Stomach (tissue), 9 donors: ENCODE measurements around the gene RETSAT. TPM values are rescaled to one million over a fixed set of nuclear protein-coding genes. Genes with fewer than 3 reads are reported as not detected.

Experiments
- DNase-seq, 2 donors: peaks; one replicate each; pipeline versions ENCODE4 v3.0.0 to v3.0.0-alpha.2; 2013 to 2019
- H3K27ac ChIP-seq, 5 donors: fragments of 200-600 bp in 4 of 5; sonication (generic) in 4 of 5; one replicate each; pipeline ENCODE4 v1.5.1; 2013 to 2019; ENCODE audit warnings: mild to moderate bottlenecking in 1 of 5, moderate library complexity in 1 of 5
- H3K27me3 ChIP-seq, 3 donors: fragments of 200-600 bp; sonication (generic); one replicate each; pipeline ENCODE4 v1.5.1; 2017 to 2019; ENCODE audit warnings: mixed run types in 1 of 3
- H3K36me3 ChIP-seq, 4 donors: fragments of 200-600 bp; sonication (generic); 1 replicate in 3 of 4; 2 replicates in 1 of 4; pipeline ENCODE4 v1.5.1; 2016 to 2019
- H3K4me1 ChIP-seq, 4 donors: fragments of 200-600 bp; sonication (generic); one replicate each; pipeline ENCODE4 v1.5.1; 2016 to 2019
- H3K4me3 ChIP-seq, 4 donors: fragments of 200-600 bp; sonication (generic) in 3 of 4; one replicate each; pipeline ENCODE4 v1.5.1; 2016 to 2019; ENCODE audit warnings: mild to moderate bottlenecking in 1 of 4
- H3K9me3 ChIP-seq, 4 donors: fragments of 200-600 bp; sonication (generic); one replicate each; pipeline ENCODE4 v1.5.1; 2016 to 2019
- EP300 ChIP-seq: sonication (generic); formaldehyde crosslinking; IDR thresholded peaks from one replicate; pipeline ENCODE4 v1.6.1; 2017; ENCODE audit warnings: antibody characterized with exemption
- POLR2A ChIP-seq, 4 donors: fragments of 450-650 bp; IDR thresholded peaks; one replicate each; pipeline ENCODE4 v1.6.1; 2016; ENCODE audit warnings: antibody characterized with exemption in 4 of 4, control low read depth in 2 of 4, mild to moderate bottlenecking in 1 of 4, moderate library complexity in 1 of 4
- POLR2AphosphoS5 ChIP-seq, 3 donors: sonication (generic); formaldehyde crosslinking; IDR thresholded peaks; one replicate each; pipeline ENCODE4 v1.6.1; 2016; ENCODE audit warnings: antibody characterized with exemption in 3 of 3
- WGBS, 5 donors: extraction: QIAGEN DNeasy Blood & Tissue Kit in 3 of 5; methylation state at CpG; one replicate each; pipeline versions ENCODE4 v1.1.5 to v1.1.7; 2013 to 2018; 5-methylcytosine and 5-hydroxymethylcytosine counted together
- intact Hi-C: fragments of 100-400 bp; cut with DNase I; formaldehyde crosslinking; loops from one replicate; pipeline ENCODE4 v1.15.1; 2023; ENCODE audit warnings: low total_unique reads
- polyA plus RNA-seq, 3 donors: library from polyadenylated mRNA; stranded (reverse); fragments of 200-250 nt; gene quantifications; one replicate each; pipeline ENCODE4 v1.2.3, GENCODE V29; 2013
- total RNA-seq, 5 donors: library from RNA; depleted of rRNA; stranded (reverse); fragments of >200 nt; gene quantifications; one replicate each; pipeline versions ENCODE4 v1.1.0 to v1.2.3, GENCODE V29; 2014 to 2016
- TF ChIP-seq, protein P1 (sequence below), 7 experiments: fragments of 450-650 bp in 4 of 7; fragments of 200-600 bp in 3 of 7; sonication (generic) in 3 of 7; IDR thresholded peaks; one replicate each; pipeline ENCODE4 v1.5.1; 2016 to 2019; ENCODE audit warnings: antibody characterized with exemption in 7 of 7, control low read depth in 2 of 7, mild to moderate bottlenecking in 1 of 7
- donor health status: healthy with polysubstance abuse.
- donor health status: Bipolar disorder and iron deficiency.
- donor health status: healthy.

RETSAT gene
- total and polyA plus RNA-seq, 8 donors = 11.5 to 90.1 (median 46.7) TPM

DNA sequence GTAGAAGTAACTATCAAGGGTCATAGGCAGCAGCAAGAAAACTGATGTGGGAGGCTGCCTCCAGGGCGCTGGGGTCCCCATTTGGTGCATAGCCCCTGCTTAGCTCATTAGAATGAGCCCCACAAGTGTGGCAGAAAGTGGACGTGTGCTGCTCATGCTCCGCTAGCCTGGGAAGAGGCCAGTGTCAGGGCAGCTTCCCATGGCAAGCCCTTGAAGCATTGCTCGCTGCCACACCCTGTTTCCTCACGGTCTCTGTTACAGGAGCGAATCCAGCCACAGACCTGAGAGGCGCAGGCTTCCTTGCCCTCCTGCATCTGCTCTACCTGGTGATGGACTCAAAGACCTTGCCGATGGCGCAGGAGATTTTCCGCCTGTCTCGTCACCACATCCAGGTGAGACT is 22.8 kb upstream of the RETSAT start:
- no peaks in the 10 kb centered on the region for H3K27me3 ChIP-seq
- TF ChIP-seq POLR2AphosphoS5 (IDR thresholded peaks at IDR 0.05) = no peak
- TF ChIP-seq, protein P1, sequence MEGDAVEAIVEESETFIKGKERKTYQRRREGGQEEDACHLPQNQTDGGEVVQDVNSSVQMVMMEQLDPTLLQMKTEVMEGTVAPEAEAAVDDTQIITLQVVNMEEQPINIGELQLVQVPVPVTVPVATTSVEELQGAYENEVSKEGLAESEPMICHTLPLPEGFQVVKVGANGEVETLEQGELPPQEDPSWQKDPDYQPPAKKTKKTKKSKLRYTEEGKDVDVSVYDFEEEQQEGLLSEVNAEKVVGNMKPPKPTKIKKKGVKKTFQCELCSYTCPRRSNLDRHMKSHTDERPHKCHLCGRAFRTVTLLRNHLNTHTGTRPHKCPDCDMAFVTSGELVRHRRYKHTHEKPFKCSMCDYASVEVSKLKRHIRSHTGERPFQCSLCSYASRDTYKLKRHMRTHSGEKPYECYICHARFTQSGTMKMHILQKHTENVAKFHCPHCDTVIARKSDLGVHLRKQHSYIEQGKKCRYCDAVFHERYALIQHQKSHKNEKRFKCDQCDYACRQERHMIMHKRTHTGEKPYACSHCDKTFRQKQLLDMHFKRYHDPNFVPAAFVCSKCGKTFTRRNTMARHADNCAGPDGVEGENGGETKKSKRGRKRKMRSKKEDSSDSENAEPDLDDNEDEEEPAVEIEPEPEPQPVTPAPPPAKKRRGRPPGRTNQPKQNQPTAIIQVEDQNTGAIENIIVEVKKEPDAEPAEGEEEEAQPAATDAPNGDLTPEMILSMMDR (IDR thresholded peaks at IDR 0.05) = no peak
- TF ChIP-seq POLR2A (IDR thresholded peaks at IDR 0.05) = no peak
- TF ChIP-seq EP300 = no peak
- H3K27ac ChIP-seq = no peak overlapping the region
- intact Hi-C loops = no loop called here
- no peaks in the 10 kb centered on the region for H3K9me3 ChIP-seq
- DNase-seq = no peak
- WGBS, 5 donors = 81 to 92% (median 87%) methylated on average over 11 of the region's 11 CpGs
- peaks cover 14 to 80% (median 67%) of the 10 kb centered on the region in 4 donors for H3K36me3 ChIP-seq
- H3K4me1 ChIP-seq = peaks cover 0 to 14% (median 0%) of the 10 kb centered on the region in 4 donors
- no peak overlapping the region for H3K4me3 ChIP-seq

DNA sequence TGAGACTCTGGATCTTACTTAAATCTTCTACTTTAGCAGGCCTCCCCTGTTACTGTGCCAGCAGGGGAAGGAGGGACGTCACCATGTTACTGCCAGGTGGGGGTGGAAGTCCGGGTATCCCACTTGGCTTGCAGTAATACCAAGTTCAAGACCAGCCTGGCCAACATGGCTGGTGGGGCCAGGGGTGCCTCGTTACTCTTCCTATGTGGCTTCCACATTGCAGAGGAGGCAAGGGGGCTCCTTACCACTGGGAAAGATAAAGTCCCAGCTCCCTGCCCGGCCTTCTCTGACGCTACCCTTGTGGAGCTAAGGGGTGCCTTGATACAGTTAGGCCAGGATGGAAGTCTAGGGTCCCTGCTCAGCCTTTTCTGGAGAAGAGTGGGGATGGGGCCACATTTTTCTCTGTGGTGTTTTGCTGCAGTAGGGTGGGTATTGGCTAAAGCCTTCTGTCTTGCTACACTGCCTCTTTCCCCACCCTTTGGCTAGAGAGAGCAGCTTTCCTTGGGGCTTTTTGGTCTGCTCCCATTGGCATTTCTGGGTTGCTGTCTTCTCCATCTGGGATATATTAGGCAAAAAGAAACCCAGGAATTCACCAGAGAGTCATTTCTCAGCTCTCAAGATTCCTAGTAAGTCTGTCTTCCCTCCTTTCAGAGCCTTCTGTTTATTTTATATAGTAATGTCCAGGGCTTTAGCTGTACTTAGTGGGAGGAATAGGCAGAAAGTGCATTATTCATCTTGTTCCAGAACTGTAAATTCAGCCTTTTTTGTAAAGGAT is 22.1 kb upstream of the RETSAT start:
- TF ChIP-seq POLR2AphosphoS5 (IDR thresholded peaks at IDR 0.05) = no peak
- no peak for TF ChIP-seq POLR2A (IDR thresholded peaks at IDR 0.05)
- TF ChIP-seq EP300 = no peak
- TF ChIP-seq, protein P1 (IDR thresholded peaks at IDR 0.05) = no peak
- Histone ChIP-seq H3K4me3 (no peak overlapping the region), H3K9me3 (no peaks in the 10 kb centered on the region), H3K4me1 (peaks cover 0 to 14% (median 0%) of the 10 kb centered on the region in 4 donors), H3K27me3 (no peaks in the 10 kb centered on the region), H3K27ac (peak overlapping the region in 1 of 5 donors; percentile 23), H3K36me3 (peaks cover 14 to 83% (median 73%) of the 10 kb centered on the region in 4 donors)
- intact Hi-C loops = no loop called here
- DNase-seq = no peak
- 76 to 97% (median 93%) methylated on average over 5 of the region's 5 CpGs for WGBS, 5 donors

DNA sequence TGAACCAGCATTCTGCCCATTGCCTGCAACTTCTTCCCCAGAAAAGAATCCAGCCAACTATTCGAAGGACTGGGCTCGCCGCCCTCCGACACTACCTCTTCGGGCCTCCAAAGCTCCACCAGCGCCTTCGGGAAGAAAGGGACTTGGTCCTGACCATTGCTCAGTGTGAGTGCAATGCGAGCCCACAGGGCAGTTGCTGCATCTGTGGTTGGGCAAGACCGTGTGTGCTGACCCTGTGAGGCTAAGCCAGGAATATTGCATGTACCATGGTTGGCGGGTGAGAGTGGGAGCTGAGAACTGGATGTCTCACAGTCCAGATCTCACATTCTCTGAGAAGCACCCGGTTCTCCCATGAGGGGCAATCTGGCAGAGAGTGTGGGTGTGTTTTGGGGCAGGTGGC is 16.7 kb upstream of the RETSAT start:
- no peaks in the 10 kb centered on the region for H3K9me3 ChIP-seq
- TF ChIP-seq POLR2AphosphoS5 (IDR thresholded peaks at IDR 0.05) = no peak
- TF ChIP-seq EP300 = no peak
- TF ChIP-seq, protein P1 (IDR thresholded peaks at IDR 0.05) = no peak
- no peak for TF ChIP-seq POLR2A (IDR thresholded peaks at IDR 0.05)
- DNase-seq = no peak

DNA sequence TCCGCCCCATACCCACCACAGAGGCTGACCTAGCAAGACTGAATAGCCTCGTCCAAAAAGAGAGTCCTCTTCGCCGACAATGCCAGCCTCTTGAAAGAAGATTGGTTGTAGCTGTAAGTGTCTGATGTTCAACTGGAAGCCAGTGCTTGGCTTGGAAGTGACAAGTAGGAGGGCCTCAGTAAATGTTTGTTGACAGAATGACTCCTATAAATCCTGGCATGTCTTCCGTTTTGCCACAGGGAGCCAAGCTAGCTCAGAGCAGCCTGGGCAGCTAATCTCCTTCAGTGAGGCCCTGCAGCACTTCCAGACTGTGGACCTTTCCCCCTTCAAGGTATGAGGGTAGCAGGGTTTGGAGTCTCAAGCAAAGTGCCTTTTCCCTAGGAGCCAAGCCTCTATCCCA is 15.2 kb upstream of the RETSAT start:
- no peak overlapping the region for H3K27ac ChIP-seq
- no peak overlapping the region for H3K4me3 ChIP-seq
- 70 to 84% (median 83%) methylated on average over 5 of the region's 5 CpGs for WGBS, 5 donors
- H3K4me1 ChIP-seq = peaks cover 0 to 3% (median 0%) of the 10 kb centered on the region in 4 donors
- peaks cover 2 to 66% (median 59%) of the 10 kb centered on the region in 4 donors for H3K36me3 ChIP-seq
- no peaks in the 10 kb centered on the region for H3K27me3 ChIP-seq
- intact Hi-C loops = no loop called here
- no peaks in the 10 kb centered on the region for H3K9me3 ChIP-seq
- no peak for DNase-seq
- TF ChIP-seq POLR2AphosphoS5 (IDR thresholded peaks at IDR 0.05) (no peak), POLR2A (IDR thresholded peaks at IDR 0.05) (no peak), EP300 (no peak)
- TF ChIP-seq, protein P1 (IDR thresholded peaks at IDR 0.05) = no peak

More for the DNA sequence above, 16.7 kb upstream of the RETSAT start:
- intact Hi-C loops = no loop called here
- no peak overlapping the region for H3K27ac ChIP-seq
- H3K27me3 ChIP-seq = no peaks in the 10 kb centered on the region
- no peak overlapping the region for H3K4me3 ChIP-seq
- WGBS, 5 donors = 93 to 100% (median 96%) methylated on average over 9 to 11 of the region's 11 CpGs
- H3K4me1 ChIP-seq = peaks cover 0 to 3% (median 0%) of the 10 kb centered on the region in 4 donors
- H3K36me3 ChIP-seq = peaks cover 2 to 69% (median 56%) of the 10 kb centered on the region in 4 donors
